ENCODE data around the gene QPRT. TPM values are rescaled to one million over a fixed set of nuclear protein-coding genes. Genes with fewer than 3 reads are reported as not detected.

Gene QPRT
- total and polyA plus RNA-seq, 2 of the 8 experiments (the other 6 are each of a cell fraction or from before 2014, with no cell fraction given): 89.0 to 102 TPM

DNA sequence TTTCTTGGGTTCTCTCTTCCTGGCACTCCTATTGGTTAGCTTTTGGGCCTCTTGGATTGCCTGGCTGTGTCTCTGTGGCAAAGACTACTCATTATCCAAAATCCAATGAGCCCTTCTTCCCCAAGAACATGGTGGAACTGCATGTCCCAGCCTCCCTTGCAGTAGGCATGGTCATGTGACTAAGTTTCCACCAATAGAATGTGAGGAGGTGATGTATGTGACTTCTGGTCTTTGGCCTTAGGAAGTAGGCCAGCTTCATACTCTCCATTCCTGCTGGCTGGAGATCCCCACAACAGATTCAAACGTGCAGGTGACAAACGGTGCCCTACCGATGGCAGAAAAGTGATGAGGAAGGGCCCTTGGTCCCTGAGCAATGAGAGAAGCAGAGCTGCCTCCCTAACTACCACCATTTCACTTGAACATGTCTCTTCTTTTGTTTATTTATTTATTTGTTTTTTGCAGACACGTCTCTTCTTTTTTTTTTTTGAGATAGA is 33.2 kb upstream of the QPRT start (continued):
- TF ChIP-seq, protein P1, sequence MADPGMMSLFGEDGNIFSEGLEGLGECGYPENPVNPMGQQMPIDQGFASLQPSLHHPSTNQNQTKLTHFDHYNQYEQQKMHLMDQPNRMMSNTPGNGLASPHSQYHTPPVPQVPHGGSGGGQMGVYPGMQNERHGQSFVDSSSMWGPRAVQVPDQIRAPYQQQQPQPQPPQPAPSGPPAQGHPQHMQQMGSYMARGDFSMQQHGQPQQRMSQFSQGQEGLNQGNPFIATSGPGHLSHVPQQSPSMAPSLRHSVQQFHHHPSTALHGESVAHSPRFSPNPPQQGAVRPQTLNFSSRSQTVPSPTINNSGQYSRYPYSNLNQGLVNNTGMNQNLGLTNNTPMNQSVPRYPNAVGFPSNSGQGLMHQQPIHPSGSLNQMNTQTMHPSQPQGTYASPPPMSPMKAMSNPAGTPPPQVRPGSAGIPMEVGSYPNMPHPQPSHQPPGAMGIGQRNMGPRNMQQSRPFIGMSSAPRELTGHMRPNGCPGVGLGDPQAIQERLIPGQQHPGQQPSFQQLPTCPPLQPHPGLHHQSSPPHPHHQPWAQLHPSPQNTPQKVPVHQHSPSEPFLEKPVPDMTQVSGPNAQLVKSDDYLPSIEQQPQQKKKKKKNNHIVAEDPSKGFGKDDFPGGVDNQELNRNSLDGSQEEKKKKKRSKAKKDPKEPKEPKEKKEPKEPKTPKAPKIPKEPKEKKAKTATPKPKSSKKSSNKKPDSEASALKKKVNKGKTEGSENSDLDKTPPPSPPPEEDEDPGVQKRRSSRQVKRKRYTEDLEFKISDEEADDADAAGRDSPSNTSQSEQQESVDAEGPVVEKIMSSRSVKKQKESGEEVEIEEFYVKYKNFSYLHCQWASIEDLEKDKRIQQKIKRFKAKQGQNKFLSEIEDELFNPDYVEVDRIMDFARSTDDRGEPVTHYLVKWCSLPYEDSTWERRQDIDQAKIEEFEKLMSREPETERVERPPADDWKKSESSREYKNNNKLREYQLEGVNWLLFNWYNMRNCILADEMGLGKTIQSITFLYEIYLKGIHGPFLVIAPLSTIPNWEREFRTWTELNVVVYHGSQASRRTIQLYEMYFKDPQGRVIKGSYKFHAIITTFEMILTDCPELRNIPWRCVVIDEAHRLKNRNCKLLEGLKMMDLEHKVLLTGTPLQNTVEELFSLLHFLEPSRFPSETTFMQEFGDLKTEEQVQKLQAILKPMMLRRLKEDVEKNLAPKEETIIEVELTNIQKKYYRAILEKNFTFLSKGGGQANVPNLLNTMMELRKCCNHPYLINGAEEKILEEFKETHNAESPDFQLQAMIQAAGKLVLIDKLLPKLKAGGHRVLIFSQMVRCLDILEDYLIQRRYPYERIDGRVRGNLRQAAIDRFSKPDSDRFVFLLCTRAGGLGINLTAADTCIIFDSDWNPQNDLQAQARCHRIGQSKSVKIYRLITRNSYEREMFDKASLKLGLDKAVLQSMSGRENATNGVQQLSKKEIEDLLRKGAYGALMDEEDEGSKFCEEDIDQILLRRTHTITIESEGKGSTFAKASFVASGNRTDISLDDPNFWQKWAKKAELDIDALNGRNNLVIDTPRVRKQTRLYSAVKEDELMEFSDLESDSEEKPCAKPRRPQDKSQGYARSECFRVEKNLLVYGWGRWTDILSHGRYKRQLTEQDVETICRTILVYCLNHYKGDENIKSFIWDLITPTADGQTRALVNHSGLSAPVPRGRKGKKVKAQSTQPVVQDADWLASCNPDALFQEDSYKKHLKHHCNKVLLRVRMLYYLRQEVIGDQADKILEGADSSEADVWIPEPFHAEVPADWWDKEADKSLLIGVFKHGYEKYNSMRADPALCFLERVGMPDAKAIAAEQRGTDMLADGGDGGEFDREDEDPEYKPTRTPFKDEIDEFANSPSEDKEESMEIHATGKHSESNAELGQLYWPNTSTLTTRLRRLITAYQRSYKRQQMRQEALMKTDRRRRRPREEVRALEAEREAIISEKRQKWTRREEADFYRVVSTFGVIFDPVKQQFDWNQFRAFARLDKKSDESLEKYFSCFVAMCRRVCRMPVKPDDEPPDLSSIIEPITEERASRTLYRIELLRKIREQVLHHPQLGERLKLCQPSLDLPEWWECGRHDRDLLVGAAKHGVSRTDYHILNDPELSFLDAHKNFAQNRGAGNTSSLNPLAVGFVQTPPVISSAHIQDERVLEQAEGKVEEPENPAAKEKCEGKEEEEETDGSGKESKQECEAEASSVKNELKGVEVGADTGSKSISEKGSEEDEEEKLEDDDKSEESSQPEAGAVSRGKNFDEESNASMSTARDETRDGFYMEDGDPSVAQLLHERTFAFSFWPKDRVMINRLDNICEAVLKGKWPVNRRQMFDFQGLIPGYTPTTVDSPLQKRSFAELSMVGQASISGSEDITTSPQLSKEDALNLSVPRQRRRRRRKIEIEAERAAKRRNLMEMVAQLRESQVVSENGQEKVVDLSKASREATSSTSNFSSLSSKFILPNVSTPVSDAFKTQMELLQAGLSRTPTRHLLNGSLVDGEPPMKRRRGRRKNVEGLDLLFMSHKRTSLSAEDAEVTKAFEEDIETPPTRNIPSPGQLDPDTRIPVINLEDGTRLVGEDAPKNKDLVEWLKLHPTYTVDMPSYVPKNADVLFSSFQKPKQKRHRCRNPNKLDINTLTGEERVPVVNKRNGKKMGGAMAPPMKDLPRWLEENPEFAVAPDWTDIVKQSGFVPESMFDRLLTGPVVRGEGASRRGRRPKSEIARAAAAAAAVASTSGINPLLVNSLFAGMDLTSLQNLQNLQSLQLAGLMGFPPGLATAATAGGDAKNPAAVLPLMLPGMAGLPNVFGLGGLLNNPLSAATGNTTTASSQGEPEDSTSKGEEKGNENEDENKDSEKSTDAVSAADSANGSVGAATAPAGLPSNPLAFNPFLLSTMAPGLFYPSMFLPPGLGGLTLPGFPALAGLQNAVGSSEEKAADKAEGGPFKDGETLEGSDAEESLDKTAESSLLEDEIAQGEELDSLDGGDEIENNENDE (IDR thresholded peaks at IDR 0.05; ENCODE audit: insufficient replicate concordance, low read length): no peak
- TF ChIP-seq GABPA (IDR thresholded peaks at IDR 0.05; ENCODE audit: borderline replicate concordance, insufficient read depth, low read length) (no peak), SP1 (IDR thresholded peaks at IDR 0.05; ENCODE audit: low read depth, low read length) (0 out of 2 replicates have a peak, but pooled peaks have one; percentile 48), BACH1 (IDR thresholded peaks at IDR 0.05; ENCODE audit: low read length) (no peak), RAD21 (IDR thresholded peaks at IDR 0.05 in 1 of 2, conservative IDR thresholded peaks at IDR 0.05 in 1 of 2; ENCODE audit: low read depth in 2 of 2, low read length in 2 of 2) (no peak), HDAC2 (IDR thresholded peaks at IDR 0.05; ENCODE audit: borderline replicate concordance in 1 of 2, low read depth in 2 of 2, low read length in 2 of 2) (no peak), CBX8 (IDR thresholded peaks at IDR 0.05; ENCODE audit: borderline replicate concordance, low read depth, low read length) (no peak), POLR2A (IDR thresholded peaks at IDR 0.05; ENCODE audit: control extremely low read depth in 1 of 2, low read depth in 2 of 2, low read length in 2 of 2) (no peak), BRCA1 (IDR thresholded peaks at IDR 0.05; ENCODE audit: low read depth, low read length) (no peak)
- TF ChIP-seq, protein P2, sequence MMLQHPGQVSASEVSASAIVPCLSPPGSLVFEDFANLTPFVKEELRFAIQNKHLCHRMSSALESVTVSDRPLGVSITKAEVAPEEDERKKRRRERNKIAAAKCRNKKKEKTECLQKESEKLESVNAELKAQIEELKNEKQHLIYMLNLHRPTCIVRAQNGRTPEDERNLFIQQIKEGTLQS (IDR thresholded peaks at IDR 0.05; ENCODE audit: insufficient read depth, low read depth, low read length): peak; percentile 54; the same call in 1 of the 2 replicates
